Uterus (tissue), 4 donors: ENCODE measurements around the gene CYP8B1. TPM values are rescaled to one million over a fixed set of nuclear protein-coding genes. Genes with fewer than 3 reads are reported as not detected.

Source experiments
- DNase-seq, 2 donors: peaks; one replicate each; pipeline ENCODE4 v3.0.0-alpha.2; 2019 to 2020
- H3K27ac ChIP-seq, 2 donors: fragments of 200-600 bp; sonication (generic); 1 replicate in 1 of 2; 2 replicates in 1 of 2; pipeline ENCODE4 v1.5.1; 2016 to 2018
- H3K27me3 ChIP-seq, 2 donors: fragments of 200-600 bp; sonication (generic); one replicate each; pipeline ENCODE4 v1.5.1; 2018 to 2019; ENCODE audit warnings: control low read depth in 1 of 2
- H3K36me3 ChIP-seq, 2 donors: fragments of 200-600 bp; sonication (generic); one replicate each; pipeline ENCODE4 v1.5.1; 2019; ENCODE audit warnings: control low read depth in 1 of 2
- H3K4me1 ChIP-seq, 2 donors: fragments of 200-600 bp; sonication (generic); one replicate each; pipeline ENCODE4 v1.5.1; 2018 to 2019; ENCODE audit warnings: control low read depth in 1 of 2
- H3K4me3 ChIP-seq, 2 donors: fragments of 200-600 bp; sonication (generic); 1 replicate in 1 of 2; 2 replicates in 1 of 2; pipeline ENCODE4 v1.5.1; 2018 to 2019; ENCODE audit warnings: mild to moderate bottlenecking in 1 of 2
- H3K9me3 ChIP-seq, 2 donors: fragments of 200-600 bp; sonication (generic); one replicate each; pipeline ENCODE4 v1.5.1; 2019; ENCODE audit warnings: control low read depth in 1 of 2
- POLR2A ChIP-seq, 2 donors: fragments of 450-650 bp; IDR thresholded peaks; one replicate each; pipeline ENCODE4 v1.6.1; 2016; ENCODE audit warnings: antibody characterized with exemption in 2 of 2, mild to moderate bottlenecking in 1 of 2, moderate library complexity in 1 of 2
- intact Hi-C: fragments of 100-400 bp; cut with DNase I; formaldehyde crosslinking; loops from one replicate; pipeline ENCODE4 v1.15.1; 2023; ENCODE audit warnings: low total_unique reads
- total RNA-seq, 4 donors: library from RNA; depleted of rRNA in 3 of 4; stranded (reverse); fragments of >200 nt in 3 of 4; gene quantifications; one replicate each; pipeline versions ENCODE4 v1.1.0 to v1.2.4, GENCODE V29; 2014 to 2023
- TF ChIP-seq, protein P1 (sequence below), 4 experiments: fragments of 200-600 bp in 2 of 4; fragments of 450-650 bp in 2 of 4; sonication (generic) in 2 of 4; IDR thresholded peaks; one replicate each; pipeline ENCODE4 v1.5.1; 2016 to 2019; ENCODE audit warnings: antibody characterized with exemption in 4 of 4, mild to moderate bottlenecking in 2 of 4, moderate library complexity in 1 of 4
- donor health status: DM: yes; HTN: yes; CAD: no.

Gene CYP8B1
- total RNA-seq, 4 donors from 2014 or later = not detected

- DNase-seq = peak in 1 of 2 donors; percentile 52
- no peak for TF ChIP-seq POLR2A (IDR thresholded peaks at IDR 0.05)
- TF ChIP-seq, protein P1, sequence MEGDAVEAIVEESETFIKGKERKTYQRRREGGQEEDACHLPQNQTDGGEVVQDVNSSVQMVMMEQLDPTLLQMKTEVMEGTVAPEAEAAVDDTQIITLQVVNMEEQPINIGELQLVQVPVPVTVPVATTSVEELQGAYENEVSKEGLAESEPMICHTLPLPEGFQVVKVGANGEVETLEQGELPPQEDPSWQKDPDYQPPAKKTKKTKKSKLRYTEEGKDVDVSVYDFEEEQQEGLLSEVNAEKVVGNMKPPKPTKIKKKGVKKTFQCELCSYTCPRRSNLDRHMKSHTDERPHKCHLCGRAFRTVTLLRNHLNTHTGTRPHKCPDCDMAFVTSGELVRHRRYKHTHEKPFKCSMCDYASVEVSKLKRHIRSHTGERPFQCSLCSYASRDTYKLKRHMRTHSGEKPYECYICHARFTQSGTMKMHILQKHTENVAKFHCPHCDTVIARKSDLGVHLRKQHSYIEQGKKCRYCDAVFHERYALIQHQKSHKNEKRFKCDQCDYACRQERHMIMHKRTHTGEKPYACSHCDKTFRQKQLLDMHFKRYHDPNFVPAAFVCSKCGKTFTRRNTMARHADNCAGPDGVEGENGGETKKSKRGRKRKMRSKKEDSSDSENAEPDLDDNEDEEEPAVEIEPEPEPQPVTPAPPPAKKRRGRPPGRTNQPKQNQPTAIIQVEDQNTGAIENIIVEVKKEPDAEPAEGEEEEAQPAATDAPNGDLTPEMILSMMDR (IDR thresholded peaks at IDR 0.05) = peak; percentile 62 to 91 (median 82)
- Histone ChIP-seq H3K4me3 (no peak overlapping the region), H3K9me3 (no peaks in the 10 kb centered on the region), H3K27ac (no peak overlapping the region), H3K36me3 (no peaks in the 10 kb centered on the region), H3K4me1 (no peaks in the 10 kb centered on the region), H3K27me3 (no peaks in the 10 kb centered on the region)
- intact Hi-C loops = loop anchor here (10.0 kb wide), 1 partner anchor 55 kb away; no protein-coding TSS in a partner anchor
Observed at GRCh38 chr3:42839616-42840015, 36.1 kb downstream of the CYP8B1 start.

DNA sequence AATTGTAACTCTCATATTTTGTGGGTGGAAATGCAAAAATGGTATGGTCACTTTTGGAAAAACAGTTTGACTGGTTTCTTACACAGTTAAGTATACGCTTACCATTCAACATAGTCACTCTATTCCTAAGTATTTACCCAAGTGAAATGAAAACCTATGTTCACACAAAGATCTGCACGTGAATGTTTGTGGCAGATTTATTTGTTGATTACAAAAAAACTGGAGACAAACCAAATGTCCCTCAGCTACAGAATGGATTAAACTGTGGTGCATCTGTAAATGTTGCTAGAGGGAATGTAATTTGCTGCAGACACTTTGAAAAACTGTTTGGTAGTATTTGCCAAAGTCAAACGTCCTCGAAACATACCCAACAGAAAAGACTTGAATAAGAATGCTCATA, 37.1 kb downstream of the CYP8B1 start:
- no peaks in the 10 kb centered on the region for H3K9me3 ChIP-seq
- H3K36me3 ChIP-seq = no peaks in the 10 kb centered on the region
- H3K4me3 ChIP-seq = no peak overlapping the region
- no peak for TF ChIP-seq POLR2A (IDR thresholded peaks at IDR 0.05)
- TF ChIP-seq, protein P1 (IDR thresholded peaks at IDR 0.05) = no peak
- no peaks in the 10 kb centered on the region for H3K4me1 ChIP-seq
- intact Hi-C loops = loop anchor here (10.0 kb wide), 1 partner anchor 54 kb away; no protein-coding TSS in a partner anchor
- no peak overlapping the region for H3K27ac ChIP-seq
- H3K27me3 ChIP-seq = no peaks in the 10 kb centered on the region
- DNase-seq = no peak

DNA sequence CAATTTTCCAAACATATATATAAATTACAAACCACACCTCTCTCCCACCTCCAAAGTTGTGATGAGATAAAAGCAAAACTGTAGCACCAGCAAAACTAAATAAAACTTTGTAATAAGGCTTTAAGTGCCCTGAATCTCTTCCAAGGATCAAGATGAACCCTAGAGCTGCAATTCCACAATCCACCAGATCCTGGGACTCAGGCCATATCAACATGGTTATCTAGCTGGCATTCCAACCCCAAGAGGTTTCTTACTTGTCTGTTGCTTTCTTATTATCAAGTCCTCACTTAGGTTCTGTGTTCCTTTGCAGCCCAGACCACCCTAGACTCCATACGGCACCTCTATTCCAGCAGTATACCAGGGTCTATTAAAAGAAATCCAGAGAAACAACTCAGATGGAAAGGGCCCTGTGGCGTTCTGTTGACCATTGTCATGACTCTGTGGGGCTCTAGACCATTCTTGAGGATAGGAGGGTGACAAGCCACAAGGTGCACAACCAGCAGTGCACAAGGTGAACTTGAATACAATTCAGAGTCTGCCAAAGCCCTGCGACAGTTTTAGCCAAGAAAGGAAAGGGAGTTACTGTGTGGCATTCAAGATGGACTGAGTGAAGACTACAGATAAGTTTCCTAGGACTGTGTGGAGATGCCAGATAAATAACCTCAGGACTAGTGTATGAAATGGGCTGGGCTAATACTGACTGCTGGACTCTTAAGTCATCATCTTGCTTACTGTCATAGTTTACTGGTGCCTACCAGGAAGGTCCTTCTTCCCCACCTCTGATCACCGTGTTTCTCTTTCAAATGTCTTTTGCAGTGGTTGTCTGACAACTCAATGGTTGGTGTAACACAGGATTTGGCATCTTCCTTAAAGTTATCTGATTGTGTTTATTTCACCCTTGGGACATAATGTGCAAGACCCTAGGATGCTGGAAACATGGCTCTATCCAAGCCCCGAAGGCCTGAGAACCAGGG, 39.2 kb downstream of the CYP8B1 start:
- intact Hi-C loops = loop anchor here (10.0 kb wide), 1 partner anchor 52 kb away; no protein-coding TSS in a partner anchor
- no peaks in the 10 kb centered on the region for H3K27me3 ChIP-seq
- DNase-seq = no peak
- TF ChIP-seq, protein P1 (IDR thresholded peaks at IDR 0.05) = no peak
- no peak for TF ChIP-seq POLR2A (IDR thresholded peaks at IDR 0.05)
- H3K27ac ChIP-seq = no peak overlapping the region
- no peaks in the 10 kb centered on the region for H3K4me1 ChIP-seq
- no peak overlapping the region for H3K4me3 ChIP-seq
- no peaks in the 10 kb centered on the region for H3K9me3 ChIP-seq
- H3K36me3 ChIP-seq = no peaks in the 10 kb centered on the region

DNA sequence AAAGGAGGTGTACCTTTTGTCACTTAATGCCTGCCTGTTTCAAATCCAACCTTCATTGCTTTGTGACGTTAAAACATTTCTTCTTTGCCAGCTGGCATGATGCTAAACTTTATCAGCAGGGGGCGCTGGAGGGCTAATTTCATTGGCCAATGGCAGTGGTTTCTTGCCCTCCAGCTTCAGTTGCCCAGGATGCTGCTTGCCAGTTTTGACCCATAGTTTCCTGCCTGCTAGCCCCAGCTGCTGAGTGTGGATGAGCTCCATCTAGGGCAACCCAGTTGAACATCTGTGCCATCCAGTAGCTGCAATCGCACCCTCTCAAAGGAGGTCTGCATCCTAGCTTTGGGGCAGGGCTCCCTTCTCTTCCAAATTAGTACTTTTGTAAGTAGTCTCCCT, 44.4 kb downstream of the CYP8B1 start:
- H3K27ac ChIP-seq = no peak overlapping the region
- no peaks in the 10 kb centered on the region for H3K27me3 ChIP-seq
- intact Hi-C loops = loop anchor here (10.0 kb wide), 1 partner anchor 47 kb away; no protein-coding TSS in a partner anchor
- no peaks in the 10 kb centered on the region for H3K9me3 ChIP-seq
- H3K4me3 ChIP-seq = no peak overlapping the region
- no peaks in the 10 kb centered on the region for H3K36me3 ChIP-seq
- no peak for TF ChIP-seq POLR2A (IDR thresholded peaks at IDR 0.05)
- TF ChIP-seq, protein P1 (IDR thresholded peaks at IDR 0.05) = peak; percentile 37 to 61 (median 50)
- DNase-seq = peak; percentile 52 to 59
- H3K4me1 ChIP-seq = no peaks in the 10 kb centered on the region
